ENCODE data around the gene SLCO2B1.

The SLCO2B1 gene

DNA sequence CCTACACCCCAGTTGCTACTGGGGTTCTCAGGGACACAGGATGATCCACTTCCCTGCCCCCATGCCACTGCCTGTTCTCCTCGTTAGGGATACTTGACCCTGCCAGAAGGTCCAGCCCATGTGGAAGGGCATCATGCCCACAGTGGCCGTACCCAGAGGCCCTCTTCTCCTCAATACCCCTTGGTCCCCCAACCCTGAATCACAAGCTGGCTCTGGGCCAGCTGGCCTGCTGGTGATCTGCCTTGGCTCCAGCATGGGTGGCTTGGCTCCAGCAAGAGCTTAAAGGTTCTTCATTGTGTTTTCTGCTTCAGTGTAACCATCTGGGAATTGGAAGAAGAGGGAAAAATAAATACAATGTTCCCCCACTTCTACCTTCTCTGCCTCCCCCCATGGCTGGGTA lies 78.6 kb downstream of the SLCO2B1 start:
- DNase-seq: no peak

DNA sequence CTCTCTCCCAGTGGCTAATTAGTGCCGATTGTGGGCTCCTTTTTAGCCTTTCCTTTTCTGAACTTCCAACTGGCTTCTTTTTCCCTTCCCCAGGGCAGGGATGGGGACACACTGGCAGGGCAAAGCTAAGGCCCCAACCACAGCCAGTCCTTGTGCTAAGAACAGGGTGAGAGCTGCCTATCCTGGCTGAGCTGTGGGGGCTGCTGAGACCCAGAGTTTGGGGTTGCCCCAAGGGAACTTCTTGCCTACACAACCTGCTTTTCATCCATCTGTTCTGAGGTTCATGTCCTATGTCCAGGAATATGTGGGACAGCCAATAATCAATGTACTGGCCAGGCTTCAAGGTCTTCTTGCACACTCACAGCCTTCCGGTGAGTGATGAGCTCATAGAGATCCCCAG lies 79.7 kb downstream of the SLCO2B1 start:
- DNase-seq: no peak

DNA sequence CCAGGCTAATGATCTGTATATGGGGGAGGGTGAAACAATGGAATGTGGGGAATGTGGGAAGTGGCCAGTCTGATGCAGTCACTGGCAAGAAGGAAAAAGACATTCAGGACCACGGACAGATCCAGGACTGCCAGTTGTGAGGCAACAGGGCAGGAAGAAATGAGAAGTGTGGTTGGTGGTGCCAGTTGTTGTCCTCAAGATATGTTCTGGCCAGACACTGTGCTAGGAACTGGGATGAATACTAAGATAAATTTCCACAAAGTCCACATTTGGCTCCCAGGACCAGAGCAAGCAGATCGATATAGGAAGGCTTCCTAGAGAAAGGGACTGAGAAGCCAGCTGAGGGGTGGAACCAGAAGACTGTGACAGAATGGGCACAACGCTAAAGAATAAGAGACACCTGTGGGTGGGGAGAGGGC lies 82.9 kb downstream of the SLCO2B1 start:
- no peak for DNase-seq

DNA sequence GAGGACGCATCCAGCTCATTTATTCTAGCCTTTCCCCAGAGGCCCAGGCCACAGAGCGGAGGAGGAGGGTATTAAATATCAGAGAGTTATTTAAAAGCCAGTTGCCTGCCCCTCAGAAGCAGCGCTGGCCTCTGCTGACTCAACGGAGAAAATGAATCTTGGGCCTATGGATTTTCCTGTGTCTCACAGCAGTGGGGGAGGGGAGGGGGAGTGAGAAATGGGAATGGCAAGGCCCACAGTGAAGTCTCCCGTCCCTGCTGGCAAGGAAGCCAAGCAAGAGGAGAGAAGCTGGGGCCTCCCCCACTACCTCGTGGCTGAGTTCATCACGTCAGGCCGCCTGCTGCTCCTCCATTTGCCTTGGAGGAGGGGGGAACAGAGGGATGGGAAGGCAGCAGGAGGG lies 85.2 kb downstream of the SLCO2B1 start:
- no peak for DNase-seq

DNA sequence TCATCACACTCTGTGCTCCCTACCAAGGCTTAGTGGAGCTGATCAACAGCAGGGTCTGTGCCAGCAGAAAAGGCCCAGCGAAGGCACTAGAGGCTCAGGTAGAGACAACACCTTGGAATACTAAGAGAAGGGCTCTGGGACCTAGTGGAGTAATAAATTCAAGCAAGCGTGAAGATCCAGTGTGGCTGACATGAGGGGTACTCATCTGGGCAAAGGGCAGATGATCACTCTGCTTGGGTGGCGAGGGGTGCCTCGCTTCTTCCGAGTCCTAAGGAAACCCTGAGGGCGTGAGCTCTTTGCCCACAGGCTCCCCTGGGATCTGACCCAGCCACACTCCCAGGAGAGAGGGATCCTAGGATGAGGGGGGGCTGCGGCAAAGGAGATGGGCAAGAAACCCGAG lies 86.1 kb downstream of the SLCO2B1 start:
- DNase-seq: no peak

DNA sequence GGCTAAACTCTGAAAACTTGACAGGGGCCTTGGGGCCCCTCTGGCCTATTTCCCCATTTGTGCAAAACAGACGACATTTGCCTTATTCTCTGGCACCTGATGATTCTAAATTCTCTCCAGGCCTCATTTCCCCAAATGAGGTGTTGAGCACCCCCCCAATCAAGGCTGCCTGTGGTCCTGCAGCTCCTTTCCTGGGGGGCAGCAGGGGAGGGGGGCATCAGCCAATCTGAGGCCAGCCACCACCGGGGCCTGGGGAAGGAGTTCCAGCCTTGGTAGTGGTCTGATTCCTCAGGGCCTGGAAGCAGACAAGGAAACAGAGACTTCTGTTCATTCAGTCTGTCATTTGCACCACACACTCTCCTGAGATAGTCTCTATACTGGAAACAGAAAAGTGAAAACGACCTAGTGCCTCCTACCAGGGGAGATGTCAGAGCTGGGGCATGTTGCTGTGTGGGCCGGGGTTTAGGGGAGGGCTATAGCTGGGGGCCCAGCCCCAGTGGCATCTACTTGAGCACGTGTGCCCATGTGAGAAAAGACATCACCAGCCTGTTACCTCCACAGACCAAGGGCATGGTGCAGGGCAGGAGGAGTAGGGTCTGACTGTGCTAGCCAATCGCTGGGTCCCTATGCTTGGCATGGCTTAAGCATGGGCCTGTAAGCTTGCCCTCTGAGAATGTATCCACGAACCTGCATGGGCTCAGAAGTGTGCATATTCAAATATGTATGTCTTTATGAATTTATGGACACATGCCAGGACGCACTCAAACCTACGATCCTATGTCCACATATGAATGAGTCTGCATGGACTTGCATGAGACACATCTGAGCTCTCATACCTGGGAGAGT lies 87.9 kb downstream of the SLCO2B1 start:
- DNase-seq: no peak

DNA sequence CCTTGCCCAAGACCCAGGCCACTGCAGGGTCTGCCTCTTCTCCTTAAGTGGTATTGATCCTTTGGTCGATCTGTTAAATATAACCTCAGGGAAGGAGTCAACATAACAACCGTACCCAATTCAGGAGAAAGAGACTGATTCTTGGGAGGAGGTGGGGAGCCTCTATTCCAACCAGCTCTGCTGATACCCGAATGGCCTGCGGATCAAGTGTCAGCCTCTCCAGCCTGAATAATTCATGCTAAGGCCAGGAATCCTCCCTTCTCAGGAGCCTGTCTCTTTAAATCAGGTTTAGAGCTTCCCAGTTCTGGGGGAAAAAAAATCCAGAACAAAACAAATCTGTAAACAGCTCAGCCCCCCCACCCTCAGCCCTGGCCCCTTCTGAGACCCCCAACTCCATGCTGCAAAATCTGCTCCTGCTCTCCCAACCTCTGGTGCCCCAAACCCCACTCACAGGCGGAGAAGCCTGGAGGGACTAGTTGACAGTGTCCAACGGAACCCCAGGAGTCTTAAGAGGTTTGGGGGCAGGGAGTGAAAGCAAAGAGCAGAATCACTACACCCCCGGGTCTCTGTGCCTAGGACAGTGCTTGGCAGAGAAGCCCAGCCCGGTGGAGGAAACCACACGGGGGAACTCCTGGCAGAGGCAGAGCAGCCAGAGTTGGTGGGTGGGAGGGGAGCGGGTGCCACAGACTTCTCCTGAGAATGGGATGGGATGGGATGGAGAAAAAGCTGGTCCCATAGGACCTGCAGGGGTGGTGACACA lies 88.8 kb downstream of the SLCO2B1 start:
- no peak for DNase-seq

DNA sequence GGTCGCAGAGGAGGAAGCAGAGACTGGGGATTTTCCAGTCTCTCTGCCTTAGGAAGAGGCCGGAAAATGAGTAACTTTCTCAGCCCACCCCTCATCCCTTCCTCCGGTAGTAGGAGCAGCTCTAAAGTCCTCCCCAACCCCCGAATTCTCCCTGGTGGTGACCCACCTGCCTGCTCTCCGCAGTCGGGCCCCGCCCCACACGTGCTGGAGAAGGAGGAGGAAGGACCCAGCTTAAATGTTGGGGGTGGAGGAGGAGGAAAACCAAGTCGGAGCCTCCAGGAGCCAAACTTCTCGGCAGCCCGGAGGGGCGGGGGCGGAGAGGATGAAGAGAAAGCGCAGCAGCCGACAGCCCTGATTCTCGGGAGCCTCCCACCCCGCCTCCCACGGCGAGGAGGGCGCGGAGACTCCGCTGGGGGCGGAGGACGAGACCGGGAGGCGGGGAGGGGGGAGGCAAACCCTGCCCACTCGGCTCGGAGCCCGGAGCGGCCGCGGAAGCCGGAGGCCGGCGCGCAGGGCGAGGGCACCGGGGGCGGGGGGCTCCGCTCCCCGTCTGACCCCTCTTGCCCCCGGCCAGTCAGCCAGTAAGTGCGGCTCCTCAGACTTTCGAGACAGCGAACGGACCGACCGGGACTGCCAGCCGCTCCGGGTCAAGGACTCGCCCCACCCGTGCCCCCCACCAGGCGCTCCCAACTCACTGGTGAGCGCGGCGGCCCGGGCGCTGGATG lies 89.6 kb downstream of the SLCO2B1 start, which contains the start of gene TPBGL:
TPBGL (plus strand) TSS at position 464 of the 725 bp plus-strand sequence. CDS start 276 bp downstream, outside the sequence.
- no peak for DNase-seq

DNA sequence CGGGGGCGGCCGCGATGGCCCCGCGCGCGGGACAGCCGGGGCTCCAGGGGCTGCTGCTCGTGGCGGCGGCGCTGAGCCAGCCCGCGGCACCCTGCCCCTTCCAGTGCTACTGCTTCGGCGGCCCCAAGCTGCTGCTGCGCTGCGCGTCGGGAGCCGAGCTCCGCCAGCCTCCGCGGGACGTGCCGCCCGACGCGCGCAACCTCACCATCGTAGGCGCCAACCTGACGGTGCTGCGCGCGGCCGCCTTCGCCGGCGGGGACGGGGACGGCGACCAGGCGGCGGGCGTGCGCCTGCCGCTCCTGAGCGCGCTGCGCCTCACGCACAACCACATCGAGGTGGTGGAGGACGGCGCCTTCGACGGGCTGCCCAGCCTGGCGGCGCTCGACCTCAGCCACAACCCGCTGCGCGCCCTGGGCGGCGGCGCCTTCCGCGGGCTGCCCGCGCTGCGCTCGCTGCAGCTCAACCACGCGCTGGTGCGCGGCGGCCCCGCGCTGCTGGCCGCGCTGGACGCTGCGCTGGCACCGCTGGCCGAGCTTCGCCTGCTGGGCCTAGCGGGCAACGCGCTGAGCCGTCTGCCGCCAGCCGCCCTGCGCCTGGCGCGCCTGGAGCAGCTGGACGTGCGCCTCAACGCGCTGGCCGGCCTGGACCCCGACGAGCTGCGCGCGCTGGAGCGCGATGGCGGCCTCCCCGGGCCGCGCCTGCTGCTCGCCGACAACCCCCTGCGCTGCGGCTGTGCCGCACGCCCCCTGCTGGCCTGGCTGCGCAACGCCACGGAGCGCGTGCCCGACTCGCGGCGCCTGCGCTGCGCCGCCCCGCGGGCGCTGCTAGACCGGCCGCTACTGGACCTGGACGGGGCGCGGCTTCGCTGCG lies 90.4 kb downstream of the SLCO2B1 start:
- peak; percentile 56 for DNase-seq

DNA sequence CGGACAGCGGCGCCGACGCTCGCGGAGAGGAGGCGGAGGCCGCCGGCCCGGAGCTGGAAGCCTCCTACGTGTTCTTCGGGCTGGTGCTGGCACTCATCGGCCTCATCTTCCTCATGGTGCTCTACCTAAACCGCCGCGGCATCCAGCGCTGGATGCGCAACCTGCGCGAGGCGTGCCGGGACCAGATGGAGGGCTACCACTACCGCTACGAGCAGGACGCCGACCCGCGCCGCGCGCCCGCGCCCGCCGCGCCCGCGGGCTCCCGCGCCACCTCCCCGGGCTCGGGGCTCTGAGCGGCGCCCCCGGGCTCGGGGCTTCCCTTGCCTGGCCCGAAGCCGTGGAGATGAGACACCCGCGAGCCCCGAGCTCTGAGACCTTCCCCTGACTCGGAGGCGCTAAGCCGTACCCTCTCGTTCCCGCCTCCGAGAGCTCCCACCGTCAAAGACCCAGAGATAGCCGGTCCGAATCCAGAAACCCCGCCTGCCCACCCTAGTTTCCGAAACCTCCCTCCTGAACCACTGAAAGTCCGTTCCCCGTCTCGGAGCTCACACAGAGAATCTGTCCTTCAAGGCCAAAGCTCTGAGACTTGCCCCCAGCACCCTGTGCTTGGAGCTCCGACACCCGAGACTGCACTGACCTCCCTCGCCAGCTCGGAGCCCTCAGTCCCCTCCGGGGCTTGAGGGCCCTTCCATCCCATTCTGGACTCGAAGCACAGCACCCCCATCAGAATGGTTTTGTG lies 91.2 kb downstream of the SLCO2B1 start:
- DNase-seq: no peak

DNA sequence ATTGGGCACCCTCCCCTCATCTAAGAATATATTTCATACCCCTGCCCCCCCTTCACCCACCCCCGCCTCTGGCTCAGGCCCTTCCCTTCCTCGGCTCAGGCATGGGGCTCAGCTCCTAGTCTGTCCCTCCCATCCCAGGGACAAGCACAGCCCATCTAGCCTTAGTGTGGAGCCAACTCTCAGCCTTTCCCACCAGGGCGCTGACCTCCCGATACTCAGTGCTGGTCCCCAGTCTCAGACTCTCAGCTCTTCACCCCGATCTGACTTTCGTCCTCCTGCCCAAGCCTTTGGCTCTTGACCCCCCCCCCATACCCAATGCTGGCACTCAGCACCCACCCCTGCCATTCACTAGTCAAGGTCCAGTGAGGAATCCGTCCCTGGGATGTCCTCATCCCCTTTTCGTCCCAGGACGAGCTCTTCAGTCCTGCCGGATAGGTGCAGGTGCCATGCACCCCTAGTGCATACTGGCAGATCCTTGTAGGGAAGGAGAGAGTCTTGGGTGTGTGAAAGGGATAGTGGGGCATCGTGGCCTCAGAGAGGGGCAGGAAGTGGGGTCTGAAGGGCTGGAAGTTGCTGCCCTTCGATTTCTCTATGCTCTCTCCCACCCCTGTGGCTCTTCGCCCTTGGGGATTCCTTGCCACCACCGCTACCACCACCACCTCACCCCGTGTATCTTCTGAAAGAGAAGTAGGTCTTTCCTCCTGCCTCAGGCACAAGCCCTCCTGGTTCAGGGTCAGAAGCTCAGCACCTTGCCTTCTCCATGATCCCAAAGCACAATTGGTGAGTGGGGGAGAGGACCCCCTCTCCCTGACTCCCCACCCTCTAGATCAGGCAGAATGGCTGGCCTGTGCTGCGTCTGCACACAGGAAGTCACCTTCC lies 92.1 kb downstream of the SLCO2B1 start:
- no peak for DNase-seq

DNA sequence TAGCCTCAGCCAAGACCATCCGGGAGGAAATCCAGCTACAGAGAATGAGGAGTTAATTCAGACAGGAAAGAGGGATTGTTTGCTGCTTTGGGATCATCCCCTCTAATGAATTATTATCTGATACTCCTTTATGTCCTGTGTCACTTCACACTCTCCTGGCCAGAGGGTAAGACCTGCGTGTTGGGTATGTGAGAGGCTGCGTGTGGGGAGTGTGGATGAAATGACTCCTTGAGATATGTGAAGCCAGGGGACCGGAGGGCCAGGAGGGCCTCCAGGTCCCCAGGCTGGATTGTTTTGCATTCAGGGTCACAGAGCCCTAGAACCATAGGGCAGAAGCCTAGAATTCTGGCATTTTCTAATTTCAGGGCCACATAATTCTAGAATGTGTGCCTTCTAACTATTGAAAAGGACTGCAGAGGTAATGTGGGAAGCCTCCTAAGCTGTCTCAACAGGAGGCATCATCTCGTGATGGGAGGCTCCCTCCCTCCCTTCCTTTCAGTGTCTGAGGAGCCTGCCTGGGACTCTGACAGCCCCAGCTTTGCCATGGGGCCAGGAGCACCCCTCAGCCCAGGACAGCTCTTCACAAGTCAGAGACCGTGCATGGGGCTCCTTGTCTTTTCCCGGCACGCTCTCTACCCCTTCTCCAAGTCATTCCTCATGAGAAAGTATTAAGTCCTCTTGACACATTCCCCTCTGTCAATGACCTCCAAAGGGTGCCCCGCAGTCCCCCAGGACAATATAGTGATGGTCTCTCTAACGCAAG lies 93.3 kb downstream of the SLCO2B1 start:
- no peak for DNase-seq

DNA sequence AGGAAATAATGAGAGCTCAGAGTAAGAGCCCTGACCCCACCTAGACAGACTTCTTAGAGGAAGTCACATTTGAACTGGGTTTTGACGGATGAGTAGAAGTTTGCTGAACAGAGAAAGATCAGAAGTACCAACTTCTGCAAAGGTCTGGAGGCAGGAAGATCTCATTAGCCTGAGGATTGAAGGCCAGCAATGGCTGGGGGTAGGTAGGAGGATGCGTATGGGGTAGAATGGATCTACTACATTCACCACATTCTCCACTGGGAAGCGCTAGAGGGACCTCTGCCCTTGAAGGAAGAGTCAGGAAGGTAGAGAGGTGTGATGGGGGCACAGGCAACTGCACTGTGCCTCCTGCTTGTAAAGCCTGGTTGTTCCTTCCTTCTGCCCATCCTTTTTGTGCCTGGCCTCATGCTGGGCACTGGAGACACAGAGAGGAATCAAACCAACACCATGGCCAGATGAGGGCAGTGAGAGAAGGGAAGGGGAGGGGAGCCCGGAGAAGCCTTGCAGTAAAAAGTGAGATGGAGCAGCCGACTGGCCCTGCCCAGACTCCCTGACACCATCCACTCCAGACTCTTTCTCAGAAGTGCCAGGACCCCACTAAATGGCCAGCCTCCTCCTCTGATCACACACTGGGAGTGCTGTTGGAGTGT lies 94.6 kb downstream of the SLCO2B1 start:
- DNase-seq: no peak

DNA sequence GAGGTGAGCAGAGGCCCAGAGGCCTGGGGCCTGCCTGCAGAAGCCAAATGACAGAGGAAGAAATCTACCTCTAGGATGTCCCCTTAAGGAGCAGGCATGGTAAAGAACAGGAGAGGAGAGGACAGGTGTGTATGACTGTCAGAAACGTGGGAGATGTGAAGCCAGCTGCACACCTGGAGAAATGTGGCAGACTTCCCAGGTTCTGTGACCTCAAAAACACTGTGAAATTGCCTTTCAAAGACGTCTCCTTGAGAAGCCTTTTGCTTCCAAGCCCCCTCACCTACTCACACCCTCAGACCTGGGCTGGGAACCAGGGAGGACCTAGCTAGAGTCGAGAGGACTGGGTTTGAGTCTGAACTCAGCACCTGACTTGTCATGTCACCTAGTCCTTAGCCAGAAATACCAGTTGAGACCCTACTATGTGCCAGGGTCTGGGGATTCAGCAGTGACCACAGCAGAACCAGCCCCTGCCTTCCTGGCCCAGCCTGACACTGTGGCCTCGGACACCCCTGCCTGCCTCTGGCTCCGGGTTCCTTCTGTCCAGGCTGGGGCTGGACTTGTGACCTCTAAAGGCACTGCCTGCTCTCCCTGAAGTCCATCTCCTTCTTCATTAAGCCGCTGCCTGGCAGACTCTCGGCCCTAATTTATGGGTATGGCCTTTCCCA lies 95.2 kb downstream of the SLCO2B1 start:
- no peak for DNase-seq

DNA sequence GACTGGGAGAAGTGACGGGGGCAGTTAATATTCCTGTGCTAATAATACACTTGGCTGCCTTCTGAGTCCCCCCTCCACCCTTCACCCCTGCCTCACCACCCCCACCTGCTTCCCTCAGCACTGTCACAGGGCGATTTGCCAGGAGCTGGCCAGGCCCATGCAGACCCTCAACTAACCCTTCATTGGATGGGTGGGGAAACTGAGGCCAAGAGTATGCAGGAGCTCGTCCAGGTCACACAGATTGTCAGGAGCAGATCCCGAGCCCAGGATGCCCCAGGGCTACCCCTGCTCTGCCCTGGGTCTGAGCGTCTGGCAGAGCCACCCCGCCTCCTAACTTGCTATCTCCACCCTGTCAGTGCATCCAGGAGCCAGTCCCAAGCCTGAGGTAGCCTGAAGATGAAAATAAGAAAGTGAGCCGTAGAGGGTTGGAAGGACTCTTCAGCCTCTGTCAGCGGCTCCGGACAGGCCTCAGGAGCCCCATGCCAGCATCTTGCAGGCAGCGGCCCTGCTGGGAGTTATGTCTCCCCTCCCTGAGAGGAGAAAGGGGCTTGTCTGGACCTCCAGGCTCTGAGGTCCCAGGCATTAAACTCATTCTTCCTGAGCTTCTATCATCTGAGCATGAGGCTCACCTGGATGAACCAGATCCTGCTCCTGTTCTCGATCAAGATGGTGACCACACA lies 95.9 kb downstream of the SLCO2B1 start:
- DNase-seq: no peak

DNA sequence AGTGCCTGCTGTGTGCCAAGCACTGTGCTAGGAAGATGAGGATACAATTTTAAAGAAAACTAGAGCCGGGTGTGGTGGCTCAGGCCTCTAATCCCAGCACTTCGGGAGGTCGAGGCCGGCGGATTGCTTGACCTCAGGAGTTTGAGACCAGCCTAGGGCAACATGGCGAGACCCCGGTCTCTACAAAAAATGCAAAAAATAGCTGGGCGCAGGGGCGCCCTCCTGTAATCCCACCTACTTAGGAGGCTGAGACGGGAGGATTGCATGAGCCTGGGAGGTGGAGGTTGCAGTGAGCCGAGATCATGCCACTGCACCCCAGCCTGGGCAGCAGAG lies 98.0 kb downstream of the SLCO2B1 start:
- DNase-seq: no peak

DNA sequence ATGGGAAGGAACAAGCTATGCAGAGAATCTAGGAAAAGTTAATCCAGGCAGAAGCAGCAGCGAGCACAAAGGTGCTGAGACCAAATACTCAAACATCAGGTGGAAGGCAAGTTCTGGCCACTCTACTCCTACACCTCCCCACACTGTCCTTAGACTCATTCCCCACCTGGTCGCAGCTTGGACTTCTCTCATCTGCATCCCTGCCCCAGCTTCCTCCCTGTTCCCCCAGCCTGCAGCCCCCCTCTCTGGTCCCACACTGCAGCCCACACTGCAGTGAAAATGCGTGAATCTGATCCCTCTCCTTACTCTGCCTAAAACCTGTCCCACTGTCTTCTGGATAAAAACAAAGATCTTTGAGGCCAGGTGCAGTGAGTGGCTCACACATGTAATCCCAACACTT lies 98.8 kb downstream of the SLCO2B1 start:
- no peak for DNase-seq

DNA sequence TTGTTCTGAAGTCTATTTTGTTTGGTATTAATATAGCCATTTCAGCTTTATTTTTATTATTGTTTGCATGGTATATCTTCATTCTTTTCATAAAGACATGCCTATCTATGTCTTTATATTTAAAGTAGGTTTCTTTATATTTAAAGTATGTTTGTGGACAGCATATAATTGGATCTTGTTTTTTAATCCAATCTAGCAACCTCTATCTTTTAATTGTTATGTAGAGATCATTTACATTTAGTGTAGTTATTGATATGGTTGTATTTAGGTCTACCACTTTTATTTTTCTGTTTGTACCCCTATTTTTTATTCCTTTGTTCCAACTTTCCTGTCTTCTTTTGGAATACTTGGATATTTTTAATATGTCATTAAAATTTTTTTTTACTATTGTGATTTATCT lies 103.4 kb downstream of the SLCO2B1 start:
- no peak for DNase-seq
